Lung (tissue), 12 donors: Measurements from ENCODE around the gene IL31RA. TPM values are rescaled to one million over a fixed set of nuclear protein-coding genes. Genes with fewer than 3 reads are reported as not detected.

ENCODE experiments used
- ATAC-seq: fragments of 200-7000 bp; cut with Tn5 transposase; one replicate; pipeline ENCODE4 v1.9.1; 2020; ENCODE audit warnings: moderate number of reproducible peaks; ENCODE audit not compliant: insufficient read depth, low FRiP score
- DNase-seq, 3 donors: peaks; one replicate each; pipeline ENCODE4 v3.0.0-alpha.2; 2013 to 2017
- H3K27ac ChIP-seq, 2 donors: one replicate each; pipeline ENCODE4 v1.5.1; 2013; ENCODE audit warnings: mild to moderate bottlenecking in 2 of 2, moderate library complexity in 2 of 2, control low read depth in 1 of 2, inconsistent platforms in 1 of 2, low read depth in 1 of 2, low read length in 1 of 2
- H3K27me3 ChIP-seq, 3 donors: one replicate each; pipeline ENCODE4 v1.5.1; 2013; ENCODE audit warnings: low read length in 2 of 3; ENCODE audit not compliant: control insufficient read depth in 3 of 3, insufficient read depth in 3 of 3
- H3K36me3 ChIP-seq, 4 donors: one replicate each; pipeline ENCODE4 v1.5.1; 2013; ENCODE audit warnings: low read length in 4 of 4, mild to moderate bottlenecking in 1 of 4, moderate library complexity in 1 of 4; ENCODE audit not compliant: control insufficient read depth in 4 of 4, insufficient read depth in 4 of 4
- H3K4me1 ChIP-seq, 5 donors: one replicate each; pipeline ENCODE4 v1.5.1; 2013; ENCODE audit warnings: low read length in 5 of 5, mild to moderate bottlenecking in 2 of 5, moderate library complexity in 1 of 5; ENCODE audit not compliant: control insufficient read depth in 5 of 5, insufficient read depth in 5 of 5
- H3K4me3 ChIP-seq: one replicate; pipeline ENCODE4 v1.5.1; 2013; ENCODE audit warnings: mild to moderate bottlenecking, control low read depth, moderate library complexity
- H3K9ac ChIP-seq, 2 donors: one replicate each; pipeline ENCODE4 v1.5.1; 2013; ENCODE audit warnings: low read length in 2 of 2, control low read depth in 1 of 2; ENCODE audit not compliant: insufficient read depth in 1 of 2
- H3K9me3 ChIP-seq, 4 donors: one replicate each; pipeline ENCODE4 v1.5.1; 2013; ENCODE audit warnings: low read length in 3 of 4, mild to moderate bottlenecking in 1 of 4, moderate library complexity in 1 of 4; ENCODE audit not compliant: control insufficient read depth in 4 of 4, insufficient read depth in 3 of 4
- WGBS, 2 donors: extraction: QIAGEN DNeasy Blood & Tissue Kit; methylation state at CpG; one replicate each; pipeline ENCODE4 v1.1.7; 2013; 5-methylcytosine and 5-hydroxymethylcytosine counted together
- polyA plus RNA-seq, 2 donors: library from polyadenylated mRNA; stranded (reverse); fragments of 200-250 nt; gene quantifications; one replicate each; pipeline ENCODE4 v1.2.1, GENCODE V29; 2013
- total RNA-seq, 2 donors: library from RNA; depleted of rRNA in 1 of 2; stranded (reverse); fragments of >200 nt in 1 of 2; gene quantifications; one replicate each; pipeline ENCODE4 v1.2.1, GENCODE V29; 2014 to 2021
- TF ChIP-seq, protein P1 (sequence below): IDR thresholded peaks from 2 replicates; pipeline ENCODE4 v1.5.1; 2012; ENCODE audit warnings: mild to moderate bottlenecking; ENCODE audit errors: control extremely low read depth, extremely low read depth
- donor health status: control.
- donor health status: control.
- donor health status: Bipolar disorder and iron deficiency.
- donor health status: healthy.
- donor health status: DM: yes; HTN: yes; CAD: no.

Gene IL31RA
- total and polyA plus RNA-seq, 4 donors: 0.04 to 0.21 (median 0.11) TPM

DNA sequence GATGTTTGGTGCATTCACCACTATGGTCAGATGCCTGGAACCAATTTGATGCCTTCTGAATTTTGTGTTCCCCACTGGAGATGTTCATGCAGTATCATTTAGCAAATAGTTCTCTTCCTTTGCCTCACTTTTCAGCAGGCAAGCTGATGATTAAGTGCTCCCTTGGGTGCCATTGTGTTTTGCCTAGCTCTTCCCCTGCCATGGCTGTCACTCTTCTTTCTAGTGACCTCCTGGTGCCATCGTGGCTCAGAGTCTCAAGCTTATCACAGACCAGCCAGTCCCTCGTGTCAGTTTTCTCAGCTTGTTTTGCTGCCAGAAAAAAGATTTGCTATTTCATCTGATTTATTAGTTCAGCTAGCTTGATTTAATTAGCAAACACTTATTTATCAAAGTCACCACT lies 41.3 kb downstream of the IL31RA start:
- TF ChIP-seq, protein P1, sequence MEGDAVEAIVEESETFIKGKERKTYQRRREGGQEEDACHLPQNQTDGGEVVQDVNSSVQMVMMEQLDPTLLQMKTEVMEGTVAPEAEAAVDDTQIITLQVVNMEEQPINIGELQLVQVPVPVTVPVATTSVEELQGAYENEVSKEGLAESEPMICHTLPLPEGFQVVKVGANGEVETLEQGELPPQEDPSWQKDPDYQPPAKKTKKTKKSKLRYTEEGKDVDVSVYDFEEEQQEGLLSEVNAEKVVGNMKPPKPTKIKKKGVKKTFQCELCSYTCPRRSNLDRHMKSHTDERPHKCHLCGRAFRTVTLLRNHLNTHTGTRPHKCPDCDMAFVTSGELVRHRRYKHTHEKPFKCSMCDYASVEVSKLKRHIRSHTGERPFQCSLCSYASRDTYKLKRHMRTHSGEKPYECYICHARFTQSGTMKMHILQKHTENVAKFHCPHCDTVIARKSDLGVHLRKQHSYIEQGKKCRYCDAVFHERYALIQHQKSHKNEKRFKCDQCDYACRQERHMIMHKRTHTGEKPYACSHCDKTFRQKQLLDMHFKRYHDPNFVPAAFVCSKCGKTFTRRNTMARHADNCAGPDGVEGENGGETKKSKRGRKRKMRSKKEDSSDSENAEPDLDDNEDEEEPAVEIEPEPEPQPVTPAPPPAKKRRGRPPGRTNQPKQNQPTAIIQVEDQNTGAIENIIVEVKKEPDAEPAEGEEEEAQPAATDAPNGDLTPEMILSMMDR: no peak
- no peak overlapping the region for H3K9ac ChIP-seq
- H3K36me3 ChIP-seq: no peaks in the 10 kb centered on the region
- H3K27ac ChIP-seq: no peak overlapping the region
- H3K27me3 ChIP-seq: no peaks in the 10 kb centered on the region
- 72 to 76% methylated on average over 2 of the region's 2 CpGs for WGBS, 2 donors
- H3K4me3 ChIP-seq: no peak overlapping the region
- ATAC-seq: no peak
- H3K4me1 ChIP-seq: peaks cover 0 to 4% (median 0%) of the 10 kb centered on the region in 5 donors
- no peak for DNase-seq
- peaks cover 0 to 5% (median under 1%) of the 10 kb centered on the region in 4 donors for H3K9me3 ChIP-seq

DNA sequence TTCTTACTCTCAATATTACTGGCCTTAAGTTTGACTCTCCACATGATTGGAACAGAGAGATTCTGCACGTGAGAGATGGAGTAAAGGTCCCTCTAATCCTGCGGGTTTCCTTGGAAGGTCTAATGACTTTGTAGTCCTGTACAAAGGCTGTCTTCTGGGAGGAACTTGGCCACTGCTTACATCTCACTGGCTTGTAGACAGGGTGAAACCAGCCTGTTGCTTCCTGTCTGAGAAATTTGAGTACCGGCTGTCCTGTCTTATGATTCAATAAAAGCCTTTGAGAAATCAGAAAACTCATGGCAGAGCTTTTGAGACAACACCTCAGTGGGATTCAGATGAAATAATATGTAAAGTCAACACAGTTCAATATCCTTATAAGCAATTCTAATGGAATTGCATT lies 43.0 kb downstream of the IL31RA start:
- no peak overlapping the region for H3K27ac ChIP-seq
- no peak overlapping the region for H3K9ac ChIP-seq
- peaks cover 0 to 5% (median under 1%) of the 10 kb centered on the region in 4 donors for H3K9me3 ChIP-seq
- no peaks in the 10 kb centered on the region for H3K27me3 ChIP-seq
- ATAC-seq (no peak), DNase-seq (no peak)
- WGBS, 2 donors: 69 to 77% methylated on average over 3 of the region's 3 CpGs
- H3K36me3 ChIP-seq: no peaks in the 10 kb centered on the region
- H3K4me1 ChIP-seq: peaks cover 0 to 4% (median 0%) of the 10 kb centered on the region in 5 donors
- TF ChIP-seq, protein P1: no peak
- no peak overlapping the region for H3K4me3 ChIP-seq

DNA sequence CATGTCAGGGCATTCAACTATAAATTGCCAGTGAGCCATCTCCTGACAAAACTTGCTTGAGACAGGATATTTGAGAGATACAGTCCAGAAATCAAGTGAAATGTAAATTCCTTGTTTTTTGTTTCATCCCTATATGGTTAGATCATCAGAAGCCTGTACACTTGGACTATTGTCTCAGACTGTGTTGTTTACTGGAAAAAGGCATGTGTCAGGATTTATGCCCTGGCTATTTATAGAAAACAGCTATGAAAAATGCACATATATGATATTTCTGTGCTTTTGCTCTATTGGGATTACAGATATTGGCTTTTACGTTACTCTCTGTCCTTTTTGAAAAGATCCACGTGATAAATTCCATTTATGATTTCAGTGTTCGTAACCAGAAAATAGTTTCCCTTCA lies 44.2 kb downstream of the IL31RA start:
- Histone ChIP-seq H3K9ac (no peak overlapping the region), H3K27ac (no peak overlapping the region), H3K9me3 (peaks cover 0 to 5% (median under 1%) of the 10 kb centered on the region in 4 donors), H3K4me3 (no peak overlapping the region), H3K27me3 (no peaks in the 10 kb centered on the region), H3K4me1 (peaks cover 0 to 4% (median 0%) of the 10 kb centered on the region in 5 donors), H3K36me3 (no peaks in the 10 kb centered on the region)
- DNase-seq: no peak
- 92 to 96% methylated on average over 3 of the region's 3 CpGs for WGBS, 2 donors
- no peak for ATAC-seq
- TF ChIP-seq, protein P1: no peak

DNA sequence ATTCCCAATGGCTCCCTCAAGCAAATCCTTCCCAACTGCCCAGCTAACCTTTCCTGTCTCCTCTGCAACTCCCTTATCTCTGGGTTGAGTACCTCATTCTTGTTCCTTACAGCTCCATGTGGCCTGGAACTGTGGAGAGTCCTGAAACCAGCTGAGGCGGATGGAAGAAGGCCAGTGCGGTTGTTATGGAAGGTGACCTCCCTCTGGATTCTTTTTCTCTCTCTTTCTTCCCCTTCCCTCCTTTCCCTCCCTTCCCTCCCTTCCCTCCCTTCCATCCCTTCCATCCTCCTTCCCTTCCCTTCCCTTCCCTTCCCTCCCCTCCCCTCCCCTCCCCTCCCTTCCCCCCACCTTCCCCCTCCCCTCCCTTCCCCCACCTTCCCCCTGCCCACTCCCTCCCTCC lies 45.1 kb downstream of the IL31RA start:
- WGBS, 2 donors: 95 to 100% methylated on average over 2 of the region's 2 CpGs
- DNase-seq (no peak), ATAC-seq (no peak)
- H3K36me3 ChIP-seq: no peaks in the 10 kb centered on the region
- peaks cover 0 to 2% (median under 1%) of the 10 kb centered on the region in 4 donors for H3K9me3 ChIP-seq
- peaks cover 0 to 4% (median 0%) of the 10 kb centered on the region in 5 donors for H3K4me1 ChIP-seq
- no peaks in the 10 kb centered on the region for H3K27me3 ChIP-seq
- H3K27ac ChIP-seq: no peak overlapping the region
- no peak overlapping the region for H3K9ac ChIP-seq
- TF ChIP-seq, protein P1: no peak
- H3K4me3 ChIP-seq: no peak overlapping the region
